Stimulated activated CD8-positive, alpha-beta memory T cell treated with anti-CD3 and anti-CD28 coated beads, Interleukin-4, amount 100 ng/mL, for 1 hour (primary cell): ENCODE measurements around the gene MROH7.
A peak's percentile ranks its signal among the peaks of the same experiment; 100 is the strongest.

Source experiments
- DNase-seq, 2 donors: peaks; one replicate each; pipeline ENCODE4 v3.0.0-alpha.2; 2020; ENCODE audit warnings: low read depth in 2 of 2, low spot score in 1 of 2

Gene MROH7

GRCh38 chr1:54649921-54650320, 8.3 kb downstream of the MROH7 start:
- DNase-seq, result no peak

GRCh38 chr1:54650417-54650816, 8.8 kb downstream of the MROH7 start:
- DNase-seq, result no peak

GRCh38 chr1:54651608-54652007, 10.0 kb downstream of the MROH7 start:
- no peak for DNase-seq

GRCh38 chr1:54652168-54652567, 10.6 kb downstream of the MROH7 start:
- no peak for DNase-seq

GRCh38 chr1:54653036-54653435, 11.4 kb downstream of the MROH7 start:
- DNase-seq, result no peak

GRCh38 chr1:54658164-54658913, 16.8 kb downstream of the MROH7 start:
- no peak for DNase-seq

- DNase-seq, result no peak
These were observed 22.1 kb downstream of the MROH7 start for GRCh38 chr1:54663725-54664124.

DNA sequence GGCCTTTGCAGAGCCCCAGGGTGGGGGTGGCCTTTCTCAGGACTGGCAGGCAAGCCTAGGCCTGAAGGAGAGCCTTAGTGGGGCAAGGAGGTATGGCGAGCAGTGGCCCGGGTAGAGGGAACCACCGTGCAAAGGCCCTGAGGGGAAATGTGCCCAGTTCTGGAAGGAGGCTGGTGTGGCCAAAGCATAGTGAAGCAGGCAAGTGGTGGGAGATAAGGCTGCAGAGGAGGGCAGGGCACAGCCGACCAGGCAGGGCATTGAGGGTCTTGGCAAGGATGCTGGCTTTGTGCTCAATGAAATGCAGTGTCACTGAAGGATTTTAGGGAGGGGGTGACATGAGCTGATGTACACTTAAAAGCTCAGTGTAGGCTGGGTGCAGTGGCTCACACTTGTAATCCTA, 22.8 kb downstream of the MROH7 start:
- DNase-seq, result no peak

GRCh38 chr1:54665852-54666251, 24.3 kb downstream of the MROH7 start:
- DNase-seq, result no peak

- DNase-seq, result no peak
These were observed 24.7 kb downstream of the MROH7 start for GRCh38 chr1:54666333-54666732.

DNA sequence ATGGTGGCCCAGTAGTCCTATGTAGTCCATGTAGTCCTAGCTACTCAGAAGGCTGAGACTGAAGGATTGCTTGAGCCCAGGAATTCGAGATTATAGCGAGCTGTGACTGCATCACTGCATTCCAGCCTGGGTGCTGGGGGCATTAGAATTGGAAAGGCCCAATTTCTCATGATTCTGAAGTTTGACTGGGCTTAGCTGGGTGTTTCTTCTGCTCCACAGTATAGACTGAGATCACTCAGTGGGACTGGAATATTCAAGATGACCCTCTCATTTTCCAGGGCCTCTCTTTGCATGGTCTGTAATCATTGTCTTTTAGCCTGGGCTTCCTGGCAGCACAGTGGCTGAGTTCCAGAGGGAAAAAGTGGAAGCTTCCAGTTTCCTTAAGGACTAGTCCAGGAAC, 26.2 kb downstream of the MROH7 start:
- no peak for DNase-seq

DNA sequence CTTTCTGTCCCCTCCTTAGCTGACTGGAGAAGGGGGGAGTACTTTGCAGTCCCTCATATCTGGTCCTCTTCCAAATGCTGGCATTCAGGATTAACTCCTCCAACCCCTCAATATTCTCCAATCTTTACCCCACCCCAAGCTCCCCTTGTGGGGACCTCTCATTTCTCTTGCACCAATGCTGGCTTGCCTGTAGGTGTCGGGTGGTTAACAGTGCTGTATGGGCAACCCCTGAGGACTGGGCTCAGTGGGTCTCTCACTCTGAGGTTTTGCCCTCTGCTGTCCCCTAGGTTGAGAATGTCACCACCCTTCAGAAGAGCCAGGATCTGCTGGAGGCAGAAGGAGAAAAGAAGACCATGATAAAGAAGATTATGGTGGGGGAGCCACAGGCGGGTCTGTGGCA, 27.0 kb downstream of the MROH7 start:
- DNase-seq, result no peak

DNA sequence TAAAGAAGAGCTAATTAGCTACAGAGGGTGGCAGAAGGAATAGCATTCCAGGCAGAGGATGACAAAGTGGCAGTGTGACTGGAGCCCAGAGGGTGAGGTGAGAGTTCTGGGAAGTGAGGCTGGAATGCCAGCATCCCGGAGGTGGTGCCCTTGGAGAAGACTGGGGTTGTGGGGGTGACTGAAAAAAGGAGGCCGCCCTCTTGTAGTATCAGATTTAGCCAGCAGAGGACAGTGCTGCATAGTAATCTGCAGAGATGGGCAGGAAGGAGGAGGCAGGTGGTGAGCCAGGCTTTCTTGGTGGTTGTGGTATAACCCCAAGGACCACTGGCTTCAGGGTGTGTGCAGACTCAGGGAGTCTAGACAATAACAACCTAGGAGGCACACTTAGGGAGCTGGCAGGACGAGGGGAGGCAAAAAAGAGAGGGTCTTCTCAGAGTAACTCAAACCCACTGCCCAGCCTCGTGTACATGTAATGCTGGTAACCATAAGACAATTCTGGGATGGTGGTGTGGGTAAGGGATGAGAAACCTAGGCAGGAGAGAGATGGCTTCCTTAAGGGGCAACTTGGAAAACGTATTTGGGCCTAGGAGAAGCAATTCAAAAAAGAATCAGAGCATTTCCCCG, 30.5 kb downstream of the MROH7 start:
- DNase-seq, result peak; percentile 5 to 35

GRCh38 chr1:54678776-54679643, 37.4 kb downstream of the MROH7 start:
- no peak for DNase-seq

GRCh38 chr1:54679706-54680105, 38.1 kb downstream of the MROH7 start:
- no peak for DNase-seq

DNA sequence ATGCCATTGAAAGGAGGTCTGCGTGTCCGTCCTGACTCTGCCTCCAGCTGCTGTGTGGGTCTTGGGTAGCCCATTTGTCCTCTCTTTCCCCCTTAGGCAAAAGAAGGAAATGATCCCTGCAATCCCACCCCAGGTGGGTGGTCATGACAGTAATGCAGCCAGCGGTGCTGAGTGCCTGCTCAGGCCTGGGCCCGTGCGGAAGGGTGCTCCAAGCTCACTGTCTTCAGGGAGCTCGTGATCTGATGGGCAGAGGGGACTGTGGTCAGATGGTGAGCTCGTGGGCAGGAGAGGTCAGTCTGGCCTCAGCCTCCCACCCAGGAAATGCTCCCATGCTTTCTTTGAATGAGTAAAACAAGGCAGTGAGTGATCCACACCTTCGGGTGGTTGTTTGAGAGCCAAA, 38.8 kb downstream of the MROH7 start:
- DNase-seq, result no peak

DNA sequence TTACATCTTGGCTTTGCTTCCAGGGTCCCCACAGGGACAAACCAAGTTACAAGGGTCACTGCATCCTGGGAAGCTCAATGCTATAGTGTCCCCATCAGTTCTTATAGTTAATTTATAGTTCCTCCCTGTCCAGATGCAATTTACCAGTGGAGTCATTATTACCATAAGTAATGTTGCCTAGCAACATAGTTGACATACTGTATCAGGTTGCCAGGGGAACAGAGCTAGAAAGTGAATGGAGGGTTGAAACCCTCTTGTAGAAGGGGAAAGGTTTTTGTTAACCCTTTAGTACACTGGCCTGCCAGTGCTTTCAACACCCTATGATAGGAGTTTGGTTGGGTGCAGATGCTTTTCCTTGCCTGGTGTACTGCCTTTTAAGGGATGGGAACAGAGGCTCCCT, 39.8 kb downstream of the MROH7 start:
- DNase-seq, result no peak

DNA sequence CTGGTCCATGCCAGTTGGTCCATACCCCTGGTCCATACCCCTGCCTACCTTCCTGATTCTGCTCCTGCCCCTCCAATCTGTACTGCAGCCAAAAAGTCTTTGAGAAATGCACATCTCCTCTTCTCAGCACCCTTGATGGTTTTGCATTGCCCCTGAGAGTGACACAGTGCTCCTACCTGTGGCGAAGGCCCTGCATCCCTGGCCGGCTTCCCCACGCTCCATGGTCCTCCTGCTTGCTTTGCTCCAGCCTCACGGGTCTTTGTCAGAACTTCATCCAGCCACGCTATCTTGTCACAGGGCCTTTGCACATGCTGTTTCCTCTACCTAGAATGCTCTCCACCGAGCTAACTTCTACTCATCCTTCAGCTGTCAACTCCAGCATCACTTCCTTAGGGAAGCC, 41.9 kb downstream of the MROH7 start:
- no peak for DNase-seq

DNA sequence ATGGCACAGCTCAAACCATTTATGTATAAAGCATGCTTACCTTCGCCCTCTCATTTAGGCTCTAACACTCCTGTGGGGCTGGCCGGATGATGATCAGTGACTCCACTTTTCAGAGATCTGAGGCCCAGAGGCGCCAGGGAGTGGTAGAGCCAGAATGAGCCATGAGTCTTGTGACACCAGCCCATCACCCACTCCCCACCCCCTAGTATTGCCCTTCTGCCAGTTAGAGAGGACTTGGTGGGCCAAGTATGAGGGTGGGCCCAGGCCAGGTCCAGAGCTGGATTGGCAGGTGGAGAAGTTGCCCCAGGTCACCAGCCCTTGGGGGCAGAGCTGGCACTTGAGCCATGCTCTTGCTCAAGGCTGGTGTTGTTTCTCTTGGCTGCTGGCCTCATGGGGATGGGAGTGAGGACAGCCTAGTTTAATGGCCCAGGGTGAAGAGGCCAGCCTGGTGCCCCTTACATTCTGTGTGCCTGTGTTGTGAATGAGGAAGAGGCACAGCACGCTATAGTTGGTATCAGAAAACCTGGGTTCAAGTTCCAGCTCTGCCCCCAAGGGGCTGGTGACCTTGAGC, 43.8 kb downstream of the MROH7 start:
- no peak for DNase-seq

GRCh38 chr1:54686155-54686554, 44.6 kb downstream of the MROH7 start:
- DNase-seq, result no peak

GRCh38 chr1:54694771-54695170, 53.2 kb downstream of the MROH7 start:
- DNase-seq, result no peak

DNA sequence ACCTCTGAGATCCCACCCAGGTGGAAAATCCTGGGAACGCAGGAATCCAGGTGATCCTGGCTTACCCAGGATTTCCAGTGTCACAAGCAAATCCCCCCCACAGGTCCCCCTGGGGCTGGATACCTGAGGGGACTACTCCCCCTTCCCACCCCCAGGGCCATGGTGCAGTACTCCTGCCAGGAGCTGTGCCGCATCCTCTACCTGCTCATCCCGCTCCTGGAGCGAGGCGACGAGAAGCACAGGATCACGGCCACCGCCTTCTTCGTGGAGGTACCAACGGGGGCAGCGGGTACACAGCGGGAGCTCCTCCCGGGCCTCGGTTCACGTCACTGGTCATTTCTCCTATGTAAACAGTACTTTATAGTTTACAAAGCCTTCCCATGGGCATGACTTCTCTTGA, 53.6 kb downstream of the MROH7 start:
- no peak for DNase-seq
